ENCODE data around the gene SLC16A7. TPM values are rescaled to one million over a fixed set of nuclear protein-coding genes. Genes with fewer than 3 reads are reported as not detected.

The SLC16A7 gene
- total and polyA plus RNA-seq, 4 donors = 3.4 to 22.9 (median 11.4) TPM

GRCh38 chr12:59579631-59580030 lies 16.2 kb upstream of the SLC16A7 start:
- TF ChIP-seq CTCF (IDR thresholded peaks at IDR 0.05; ENCODE audit: control extremely low read depth, extremely low read depth) = no peak
- no peak for DNase-seq
- H3K9ac ChIP-seq (ENCODE audit: insufficient read depth in 1 of 2, low read length in 2 of 2) = no peak overlapping the region
- WGBS, 2 donors = 43 to 65% methylated on average over 2 of the region's 2 CpGs
- H3K4me3 ChIP-seq = no peak overlapping the region
- H3K4me1 ChIP-seq (ENCODE audit: control insufficient read depth in 5 of 5, insufficient read depth in 5 of 5, low read length in 5 of 5) = no peaks in the 10 kb centered on the region
- ATAC-seq (ENCODE audit: insufficient read depth, low FRiP score) = no peak
- H3K36me3 ChIP-seq (ENCODE audit: control insufficient read depth in 4 of 4, insufficient read depth in 4 of 4, low read length in 4 of 4) = no peaks in the 10 kb centered on the region
- H3K27ac ChIP-seq (ENCODE audit: low read depth in 1 of 2, low read length in 1 of 2) = no peak overlapping the region
- H3K9me3 ChIP-seq (ENCODE audit: control insufficient read depth in 4 of 4, insufficient read depth in 3 of 4, low read length in 3 of 4) = no peaks in the 10 kb centered on the region
- no peaks in the 10 kb centered on the region for H3K27me3 ChIP-seq (ENCODE audit: control insufficient read depth in 3 of 3, insufficient read depth in 3 of 3, low read length in 2 of 3)

GRCh38 chr12:59580050-59580449 lies 15.8 kb upstream of the SLC16A7 start:
- H3K4me3 ChIP-seq = no peak overlapping the region
- H3K4me1 ChIP-seq (ENCODE audit: control insufficient read depth in 5 of 5, insufficient read depth in 5 of 5, low read length in 5 of 5) = no peaks in the 10 kb centered on the region
- H3K27ac ChIP-seq (ENCODE audit: low read depth in 1 of 2, low read length in 1 of 2) = no peak overlapping the region
- DNase-seq (no peak), ATAC-seq (ENCODE audit: insufficient read depth, low FRiP score) (no peak)
- no peaks in the 10 kb centered on the region for H3K9me3 ChIP-seq (ENCODE audit: control insufficient read depth in 4 of 4, insufficient read depth in 3 of 4, low read length in 3 of 4)
- no peaks in the 10 kb centered on the region for H3K27me3 ChIP-seq (ENCODE audit: control insufficient read depth in 3 of 3, insufficient read depth in 3 of 3, low read length in 2 of 3)
- TF ChIP-seq CTCF (IDR thresholded peaks at IDR 0.05; ENCODE audit: control extremely low read depth, extremely low read depth) = no peak
- WGBS, 2 donors = 55 to 84% methylated on average over 2 of the region's 2 CpGs
- no peak overlapping the region for H3K9ac ChIP-seq (ENCODE audit: insufficient read depth in 1 of 2, low read length in 2 of 2)
- no peaks in the 10 kb centered on the region for H3K36me3 ChIP-seq (ENCODE audit: control insufficient read depth in 4 of 4, insufficient read depth in 4 of 4, low read length in 4 of 4)

GRCh38 chr12:59583003-59583712 lies 12.7 kb upstream of the SLC16A7 start:
- no peak overlapping the region for H3K9ac ChIP-seq (ENCODE audit: insufficient read depth in 1 of 2, low read length in 2 of 2)
- no peak overlapping the region for H3K27ac ChIP-seq (ENCODE audit: low read depth in 1 of 2, low read length in 1 of 2)
- TF ChIP-seq CTCF (IDR thresholded peaks at IDR 0.05; ENCODE audit: control extremely low read depth, extremely low read depth) = no peak
- no peaks in the 10 kb centered on the region for H3K27me3 ChIP-seq (ENCODE audit: control insufficient read depth in 3 of 3, insufficient read depth in 3 of 3, low read length in 2 of 3)
- no peaks in the 10 kb centered on the region for H3K9me3 ChIP-seq (ENCODE audit: control insufficient read depth in 4 of 4, insufficient read depth in 3 of 4, low read length in 3 of 4)
- no peaks in the 10 kb centered on the region for H3K4me1 ChIP-seq (ENCODE audit: control insufficient read depth in 5 of 5, insufficient read depth in 5 of 5, low read length in 5 of 5)
- DNase-seq = no peak
- 73 to 79% methylated on average over 1 of the region's 1 CpG for WGBS, 2 donors
- no peak for ATAC-seq (ENCODE audit: insufficient read depth, low FRiP score)
- H3K4me3 ChIP-seq = no peak overlapping the region
- H3K36me3 ChIP-seq (ENCODE audit: control insufficient read depth in 4 of 4, insufficient read depth in 4 of 4, low read length in 4 of 4) = no peaks in the 10 kb centered on the region

GRCh38 chr12:59587710-59588109 lies 8.1 kb upstream of the SLC16A7 start:
- H3K9me3 ChIP-seq (ENCODE audit: control insufficient read depth in 4 of 4, insufficient read depth in 3 of 4, low read length in 3 of 4) = no peaks in the 10 kb centered on the region
- H3K27me3 ChIP-seq (ENCODE audit: control insufficient read depth in 3 of 3, insufficient read depth in 3 of 3, low read length in 2 of 3) = no peaks in the 10 kb centered on the region
- H3K27ac ChIP-seq (ENCODE audit: low read depth in 1 of 2, low read length in 1 of 2) = no peak overlapping the region
- no peak for TF ChIP-seq CTCF (IDR thresholded peaks at IDR 0.05; ENCODE audit: control extremely low read depth, extremely low read depth)
- WGBS, 2 donors = 63 to 90% methylated on average over 1 of the region's 1 CpG
- H3K9ac ChIP-seq (ENCODE audit: insufficient read depth in 1 of 2, low read length in 2 of 2) = no peak overlapping the region
- ATAC-seq (ENCODE audit: insufficient read depth, low FRiP score) (no peak), DNase-seq (no peak)
- H3K4me3 ChIP-seq = no peak overlapping the region
- H3K4me1 ChIP-seq (ENCODE audit: control insufficient read depth in 5 of 5, insufficient read depth in 5 of 5, low read length in 5 of 5) = no peaks in the 10 kb centered on the region
- no peaks in the 10 kb centered on the region for H3K36me3 ChIP-seq (ENCODE audit: control insufficient read depth in 4 of 4, insufficient read depth in 4 of 4, low read length in 4 of 4)
